ENCODE results near the gene CLPX.

Gene CLPX

GRCh38 chr15:65175511-65175910 is 9.6 kb downstream of the CLPX start:
- TF ChIP-seq CTCF (conservative IDR thresholded peaks at IDR 0.05; ENCODE audit: low read depth) = no peak
- ChIA-PET POLR2A (ENCODE audit: low non-redundant PET) (no interaction called here), CTCF (interaction anchor here (0.7 kb wide), 1 partner anchor 103 kb away, joined by 5 read pairs; no protein-coding TSS in a partner anchor)
- DNase-seq (ENCODE audit: low spot score) = no peak
- H3K27ac ChIP-seq = no peak overlapping the region

GRCh38 chr15:65174509-65174908 is 10.6 kb downstream of the CLPX start:
- H3K27ac ChIP-seq = no peak overlapping the region
- DNase-seq (ENCODE audit: low spot score) = no peak
- ChIA-PET POLR2A (ENCODE audit: low non-redundant PET) (no interaction called here), CTCF (no interaction called here)
- TF ChIP-seq CTCF (conservative IDR thresholded peaks at IDR 0.05; ENCODE audit: low read depth) = no peak

- no peak overlapping the region for H3K27ac ChIP-seq
- TF ChIP-seq CTCF (conservative IDR thresholded peaks at IDR 0.05; ENCODE audit: low read depth) = no peak
- ChIA-PET POLR2A (ENCODE audit: low non-redundant PET) (no interaction called here), CTCF (no interaction called here)
- no peak for DNase-seq (ENCODE audit: low spot score)
Measured at GRCh38 chr15:65172531-65172930, 12.6 kb downstream of the CLPX start.

GRCh38 chr15:65171428-65171827 is 13.7 kb downstream of the CLPX start:
- DNase-seq (ENCODE audit: low spot score) = no peak
- TF ChIP-seq CTCF (conservative IDR thresholded peaks at IDR 0.05; ENCODE audit: low read depth) = no peak
- no peak overlapping the region for H3K27ac ChIP-seq
- ChIA-PET CTCF (no interaction called here), POLR2A (ENCODE audit: low non-redundant PET) (no interaction called here)

GRCh38 chr15:65165875-65166274 is 19.3 kb downstream of the CLPX start:
- CTCF ChIA-PET = interaction anchor here (0.7 to 1.1 kb wide), 3 partner anchors 17 to 456 kb away, joined by 3 to 5 read pairs (median 4); partner anchors contain the start of gene CILP
- TF ChIP-seq CTCF (conservative IDR thresholded peaks at IDR 0.05; ENCODE audit: low read depth) = no peak
- no peak overlapping the region for H3K27ac ChIP-seq
- DNase-seq (ENCODE audit: low spot score) = no peak
- POLR2A ChIA-PET (ENCODE audit: low non-redundant PET) = no interaction called here

- ChIA-PET POLR2A (ENCODE audit: low non-redundant PET) (no interaction called here), CTCF (no interaction called here)
- no peak for DNase-seq (ENCODE audit: low spot score)
- no peak overlapping the region for H3K27ac ChIP-seq
- no peak for TF ChIP-seq CTCF (conservative IDR thresholded peaks at IDR 0.05; ENCODE audit: low read depth)
Measured at GRCh38 chr15:65164139-65164538, 21.0 kb downstream of the CLPX start.

- no peak for TF ChIP-seq CTCF (conservative IDR thresholded peaks at IDR 0.05; ENCODE audit: low read depth)
- DNase-seq (ENCODE audit: low spot score) = no peak
- CTCF ChIA-PET = no interaction called here
- POLR2A ChIA-PET (ENCODE audit: low non-redundant PET) = no interaction called here
- no peak overlapping the region for H3K27ac ChIP-seq
Measured at GRCh38 chr15:65163041-65163440, 22.1 kb downstream of the CLPX start.
